Liver (tissue), 9 donors: ENCODE results near the gene PCSK6. TPM values are rescaled to one million over a fixed set of nuclear protein-coding genes. Genes with fewer than 3 reads are reported as not detected.
A peak's percentile ranks its signal among the peaks of the same experiment; 100 is the strongest.

Experiments used
- DNase-seq: peaks from one replicate; pipeline ENCODE4 v3.0.0-alpha.2; 2017; ENCODE audit warnings: low spot score
- H3K27ac ChIP-seq, 2 donors: one replicate each; pipeline ENCODE4 v1.7.0; 2013; ENCODE audit warnings: inconsistent platforms in 2 of 2, low read length in 2 of 2, control low read depth in 1 of 2, low read depth in 1 of 2, mild to moderate bottlenecking in 1 of 2
- H3K27me3 ChIP-seq, 4 donors: one replicate each; pipeline versions ENCODE4 v1.6.1 to v1.7.0; 2013; ENCODE audit warnings: low read length in 3 of 4, inconsistent platforms in 1 of 4, mild to moderate bottlenecking in 1 of 4, moderate library complexity in 1 of 4; ENCODE audit not compliant: control insufficient read depth in 4 of 4, insufficient read depth in 4 of 4
- H3K36me3 ChIP-seq, 4 donors: one replicate each; pipeline versions ENCODE4 v1.6.1 to v1.7.0; 2013; ENCODE audit warnings: low read length in 3 of 4, mild to moderate bottlenecking in 3 of 4, low read depth in 1 of 4, moderate library complexity in 1 of 4; ENCODE audit not compliant: control insufficient read depth in 4 of 4, insufficient read depth in 3 of 4
- H3K4me1 ChIP-seq, 4 donors: one replicate each; pipeline versions ENCODE4 v1.6.1 to v1.7.0; 2013; ENCODE audit warnings: low read length in 3 of 4, mild to moderate bottlenecking in 3 of 4, moderate library complexity in 1 of 4; ENCODE audit not compliant: control insufficient read depth in 4 of 4, insufficient read depth in 4 of 4
- H3K4me3 ChIP-seq, 3 donors: one replicate each; pipeline versions ENCODE4 v1.6.1 to v1.7.0; 2013; ENCODE audit warnings: low read length in 3 of 3, control low read depth in 1 of 3, low read depth in 1 of 3, mild to moderate bottlenecking in 1 of 3
- H3K9ac ChIP-seq, 2 donors: one replicate each; pipeline ENCODE4 v1.7.0; 2013; ENCODE audit warnings: low read length in 2 of 2, mild to moderate bottlenecking in 2 of 2, moderate library complexity in 2 of 2, control low read depth in 1 of 2, low read depth in 1 of 2
- H3K9me3 ChIP-seq, 4 donors: one replicate each; pipeline versions ENCODE4 v1.6.1 to v1.7.0; 2013; ENCODE audit warnings: low read length in 3 of 4; ENCODE audit not compliant: control insufficient read depth in 4 of 4
- FOXA1 ChIP-seq: IDR thresholded peaks from 2 replicates; pipeline ENCODE4 v1.6.1; 2016; ENCODE audit warnings: antibody characterized with exemption
- FOXA2 ChIP-seq: IDR thresholded peaks from 2 replicates; pipeline ENCODE4 v1.6.1; 2016; ENCODE audit warnings: antibody characterized with exemption
- GABPA ChIP-seq, 2 donors: IDR thresholded peaks in 1 of 2; conservative IDR thresholded peaks in 1 of 2; 2 replicates each; pipeline ENCODE4 v1.6.1; 2016; ENCODE audit warnings: antibody characterized with exemption in 2 of 2, mild to moderate bottlenecking in 1 of 2, moderate library complexity in 1 of 2
- HNF4A ChIP-seq, 2 donors: conservative IDR thresholded peaks; 2 replicates each; pipeline ENCODE4 v1.6.1; 2016; ENCODE audit warnings: antibody characterized with exemption in 2 of 2, mild to moderate bottlenecking in 2 of 2
- JUND ChIP-seq, 2 donors: IDR thresholded peaks; 2 replicates each; pipeline ENCODE4 v1.6.1; 2016; ENCODE audit warnings: antibody characterized with exemption in 2 of 2
- MAX ChIP-seq: IDR thresholded peaks from 2 replicates; pipeline ENCODE4 v1.6.1; 2016; ENCODE audit warnings: antibody characterized with exemption
- NR2F2 ChIP-seq: IDR thresholded peaks from 2 replicates; pipeline ENCODE4 v1.6.1; 2016; ENCODE audit warnings: antibody characterized with exemption
- RAD21 ChIP-seq, 2 donors: IDR thresholded peaks; 2 replicates each; pipeline ENCODE4 v1.6.1; 2016; ENCODE audit warnings: antibody characterized with exemption in 2 of 2, mild to moderate bottlenecking in 2 of 2
- SP1 ChIP-seq: IDR thresholded peaks from 2 replicates; pipeline ENCODE4 v1.6.1; 2018; ENCODE audit warnings: antibody characterized with exemption, mild to moderate bottlenecking
- TAF1 ChIP-seq: conservative IDR thresholded peaks from 2 replicates; pipeline ENCODE4 v1.6.1; 2016; ENCODE audit warnings: antibody characterized with exemption, mild to moderate bottlenecking
- WGBS: extraction: QIAGEN DNeasy Blood & Tissue Kit; methylation state at CpG from one replicate; pipeline ENCODE4 v1.1.7; 2013; 5-methylcytosine and 5-hydroxymethylcytosine counted together
- polyA plus RNA-seq, 2 donors: library from polyadenylated mRNA; stranded (reverse) in 1 of 2; unstranded in 1 of 2; fragments of 200-250 nt in 1 of 2; fragments of >200 nt in 1 of 2; fragmentation: Nextera tagmentation in 1 of 2; extraction: Ambion mirVana in 1 of 2; gene quantifications; one replicate each; pipeline versions ENCODE4 v1.2.1 to v1.2.3, GENCODE V29; 2013 to 2015
- total RNA-seq, 2 donors: library from RNA; depleted of rRNA; stranded (reverse); fragments of >200 nt; gene quantifications; one replicate each; pipeline ENCODE4 v1.2.3, GENCODE V29; 2014
- TF ChIP-seq, protein P1 (sequence below): IDR thresholded peaks from 2 replicates; pipeline ENCODE4 v1.6.1; 2016; ENCODE audit warnings: antibody characterized with exemption
- TF ChIP-seq, protein P2 (sequence below): IDR thresholded peaks from 2 replicates; pipeline ENCODE4 v1.6.1; 2016; ENCODE audit warnings: antibody characterized with exemption
- donor health status: healthy.
- donor health status: healthy.
- donor health status: healthy.
- donor health status: healthy.
- donor health status: healthy.

Gene PCSK6
- total and polyA plus RNA-seq, 4 donors = 94.8 to 398 (median 168) TPM

- H3K27ac ChIP-seq = peak overlapping the region; percentile 96
- H3K4me1 ChIP-seq = peaks cover 20 to 83% (median 64%) of the 10 kb centered on the region in 4 donors
- no peaks in the 10 kb centered on the region for H3K27me3 ChIP-seq
- H3K36me3 ChIP-seq = peaks cover 0 to 8% (median under 1%) of the 10 kb centered on the region in 4 donors
- no peak for DNase-seq
- no peak overlapping the region for H3K4me3 ChIP-seq
- H3K9ac ChIP-seq = no peak overlapping the region
- 98% methylated on average over 6 of the region's 6 CpGs for WGBS
- TF ChIP-seq JUND (IDR thresholded peaks at IDR 0.05) (no peak), FOXA1 (no peak), NR2F2 (no peak), GABPA (IDR thresholded peaks at IDR 0.05 in 1 of 2, conservative IDR thresholded peaks at IDR 0.05 in 1 of 2) (no peak), FOXA2 (no peak), HNF4A (conservative IDR thresholded peaks at IDR 0.05) (no peak), SP1 (no peak), MAX (no peak)
- TF ChIP-seq, protein P1, sequence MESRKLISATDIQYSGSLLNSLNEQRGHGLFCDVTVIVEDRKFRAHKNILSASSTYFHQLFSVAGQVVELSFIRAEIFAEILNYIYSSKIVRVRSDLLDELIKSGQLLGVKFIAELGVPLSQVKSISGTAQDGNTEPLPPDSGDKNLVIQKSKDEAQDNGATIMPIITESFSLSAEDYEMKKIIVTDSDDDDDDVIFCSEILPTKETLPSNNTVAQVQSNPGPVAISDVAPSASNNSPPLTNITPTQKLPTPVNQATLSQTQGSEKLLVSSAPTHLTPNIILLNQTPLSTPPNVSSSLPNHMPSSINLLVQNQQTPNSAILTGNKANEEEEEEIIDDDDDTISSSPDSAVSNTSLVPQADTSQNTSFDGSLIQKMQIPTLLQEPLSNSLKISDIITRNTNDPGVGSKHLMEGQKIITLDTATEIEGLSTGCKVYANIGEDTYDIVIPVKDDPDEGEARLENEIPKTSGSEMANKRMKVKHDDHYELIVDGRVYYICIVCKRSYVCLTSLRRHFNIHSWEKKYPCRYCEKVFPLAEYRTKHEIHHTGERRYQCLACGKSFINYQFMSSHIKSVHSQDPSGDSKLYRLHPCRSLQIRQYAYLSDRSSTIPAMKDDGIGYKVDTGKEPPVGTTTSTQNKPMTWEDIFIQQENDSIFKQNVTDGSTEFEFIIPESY = no peak
- TF ChIP-seq, protein P2, sequence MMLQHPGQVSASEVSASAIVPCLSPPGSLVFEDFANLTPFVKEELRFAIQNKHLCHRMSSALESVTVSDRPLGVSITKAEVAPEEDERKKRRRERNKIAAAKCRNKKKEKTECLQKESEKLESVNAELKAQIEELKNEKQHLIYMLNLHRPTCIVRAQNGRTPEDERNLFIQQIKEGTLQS = no peak
- H3K9me3 ChIP-seq = no peaks in the 10 kb centered on the region
Observed at GRCh38 chr15:101442272-101442671, 47.2 kb downstream of the PCSK6 start.

DNA sequence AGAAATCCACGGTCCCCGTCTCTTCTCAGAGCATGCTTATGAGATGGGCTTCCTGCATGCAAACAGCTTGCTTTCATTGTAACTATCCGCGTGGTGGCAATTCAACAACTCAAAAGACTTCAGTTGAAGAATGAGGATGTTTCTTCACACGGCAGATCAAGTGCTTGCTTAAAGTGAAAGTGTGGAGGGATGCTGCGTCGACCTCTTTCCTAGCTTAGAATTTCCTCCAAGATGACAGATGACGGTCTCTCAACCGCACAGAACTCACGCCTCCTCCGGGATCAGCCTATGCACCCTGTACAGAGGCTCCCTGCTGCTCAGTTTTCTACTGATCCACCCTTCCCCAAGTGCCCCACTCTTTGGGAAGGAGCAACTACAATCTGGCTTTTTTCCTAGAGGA, 47.8 kb downstream of the PCSK6 start:
- H3K9ac ChIP-seq = peak overlapping the region in 1 of 2 donors; percentile 55
- H3K4me1 ChIP-seq = peaks cover 17 to 80% (median 62%) of the 10 kb centered on the region in 4 donors
- TF ChIP-seq FOXA1 = no peak
- no peak for TF ChIP-seq RAD21 (IDR thresholded peaks at IDR 0.05)
- no peak for TF ChIP-seq FOXA2
- no peak for TF ChIP-seq JUND (IDR thresholded peaks at IDR 0.05)
- peaks cover 0 to 8% (median under 1%) of the 10 kb centered on the region in 4 donors for H3K36me3 ChIP-seq
- no peak overlapping the region for H3K4me3 ChIP-seq
- DNase-seq = no peak
- H3K27ac ChIP-seq = peak overlapping the region; percentile 96
- no peaks in the 10 kb centered on the region for H3K9me3 ChIP-seq
- no peaks in the 10 kb centered on the region for H3K27me3 ChIP-seq
- 73% methylated on average over 11 of the region's 11 CpGs for WGBS

DNA sequence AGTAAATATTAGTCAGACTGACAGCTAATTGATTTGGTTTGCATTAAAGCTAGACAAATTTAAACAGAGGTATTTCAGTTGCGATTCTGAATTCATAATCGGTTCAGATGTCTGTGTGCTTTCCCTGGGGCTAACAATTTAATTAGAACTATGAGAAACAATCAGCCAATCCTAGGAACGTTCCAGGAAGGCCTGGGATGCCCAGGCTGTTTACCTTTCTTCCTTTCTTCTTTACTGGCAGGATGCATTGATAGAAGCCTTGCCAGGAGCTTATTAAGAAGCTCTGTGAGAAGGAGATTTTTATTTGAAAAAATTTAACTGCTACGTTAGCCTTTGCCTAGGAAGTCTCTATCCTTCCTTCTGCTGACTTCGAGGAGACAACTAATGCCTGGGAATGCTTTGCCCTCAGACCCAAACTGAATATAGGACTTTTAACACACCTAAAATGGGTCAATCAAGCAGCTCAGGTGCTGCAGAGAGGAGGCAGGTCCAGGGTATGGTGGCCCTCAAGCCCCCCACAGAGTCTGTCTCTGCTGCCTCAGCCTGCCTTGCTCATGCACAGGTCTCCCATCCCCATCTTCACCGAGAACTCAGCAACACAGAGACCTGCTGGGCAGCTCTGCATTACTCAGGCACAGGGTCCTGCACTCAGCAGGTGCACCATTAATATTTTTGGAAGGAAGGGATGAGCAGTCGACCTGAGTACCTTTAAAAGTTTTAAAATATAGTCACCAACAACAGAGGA, 48.5 kb downstream of the PCSK6 start:
- Histone ChIP-seq H3K9ac (peak overlapping the region in 1 of 2 donors; percentile 91), H3K4me3 (no peak overlapping the region), H3K27me3 (no peaks in the 10 kb centered on the region), H3K36me3 (peaks cover 0 to 8% (median 2%) of the 10 kb centered on the region in 4 donors), H3K9me3 (no peaks in the 10 kb centered on the region), H3K4me1 (peaks cover 18 to 77% (median 57%) of the 10 kb centered on the region in 4 donors), H3K27ac (peak overlapping the region; percentile 96)
- WGBS = 38% methylated on average over 7 of the region's 7 CpGs
- DNase-seq = no peak
- TF ChIP-seq FOXA2 = no peak
- no peak for TF ChIP-seq JUND (IDR thresholded peaks at IDR 0.05)
- TF ChIP-seq, protein P1 = no peak
- TF ChIP-seq, protein P2 = no peak
- no peak for TF ChIP-seq TAF1
